NCI-H510A (cell line): ENCODE results near the gene DEAF1.

Experiments used
- DNase-seq: peaks from one replicate; lab custom pipeline; 2025; lab: John Stamatoyannopoulos, UW

Gene DEAF1

DNA sequence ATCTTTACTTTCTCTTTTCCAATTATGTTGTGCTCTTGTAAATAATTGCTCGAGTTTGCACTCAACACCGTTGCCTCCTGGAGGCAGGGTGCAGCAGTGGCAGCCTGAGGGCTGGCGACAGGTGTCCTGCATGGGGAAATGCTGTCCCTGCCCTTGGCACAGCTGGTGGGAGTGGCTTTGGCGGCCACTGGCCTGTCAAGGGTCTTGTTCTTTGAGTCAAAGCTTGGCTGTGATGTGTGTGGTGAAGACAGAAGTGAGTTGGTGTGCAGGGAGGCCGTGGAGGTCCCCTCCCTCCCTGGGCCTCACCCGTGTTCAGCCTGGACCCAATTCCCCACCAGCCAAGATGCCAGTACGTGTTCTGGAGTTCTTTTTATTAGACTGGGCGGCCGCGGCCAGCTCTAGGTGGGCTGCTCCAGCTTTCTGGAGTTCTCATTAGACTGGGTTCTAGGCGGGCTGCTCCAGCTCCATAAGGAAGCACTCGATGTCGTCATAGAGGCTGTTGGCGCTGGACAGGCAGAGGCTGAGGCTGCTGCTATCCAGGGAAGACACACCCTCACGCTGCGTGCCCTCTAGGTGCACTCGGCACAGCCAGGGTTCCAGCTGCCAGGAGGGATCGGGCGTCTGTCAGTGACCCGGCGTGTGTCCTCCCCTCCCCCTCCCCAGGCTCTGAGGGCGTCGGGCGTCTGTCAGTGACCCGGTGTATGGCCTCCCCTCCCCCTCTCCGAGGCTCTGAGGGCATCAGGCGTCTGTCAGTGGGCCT lies 82.6 kb downstream of the DEAF1 start:
- peak; percentile 46 for DNase-seq

DNA sequence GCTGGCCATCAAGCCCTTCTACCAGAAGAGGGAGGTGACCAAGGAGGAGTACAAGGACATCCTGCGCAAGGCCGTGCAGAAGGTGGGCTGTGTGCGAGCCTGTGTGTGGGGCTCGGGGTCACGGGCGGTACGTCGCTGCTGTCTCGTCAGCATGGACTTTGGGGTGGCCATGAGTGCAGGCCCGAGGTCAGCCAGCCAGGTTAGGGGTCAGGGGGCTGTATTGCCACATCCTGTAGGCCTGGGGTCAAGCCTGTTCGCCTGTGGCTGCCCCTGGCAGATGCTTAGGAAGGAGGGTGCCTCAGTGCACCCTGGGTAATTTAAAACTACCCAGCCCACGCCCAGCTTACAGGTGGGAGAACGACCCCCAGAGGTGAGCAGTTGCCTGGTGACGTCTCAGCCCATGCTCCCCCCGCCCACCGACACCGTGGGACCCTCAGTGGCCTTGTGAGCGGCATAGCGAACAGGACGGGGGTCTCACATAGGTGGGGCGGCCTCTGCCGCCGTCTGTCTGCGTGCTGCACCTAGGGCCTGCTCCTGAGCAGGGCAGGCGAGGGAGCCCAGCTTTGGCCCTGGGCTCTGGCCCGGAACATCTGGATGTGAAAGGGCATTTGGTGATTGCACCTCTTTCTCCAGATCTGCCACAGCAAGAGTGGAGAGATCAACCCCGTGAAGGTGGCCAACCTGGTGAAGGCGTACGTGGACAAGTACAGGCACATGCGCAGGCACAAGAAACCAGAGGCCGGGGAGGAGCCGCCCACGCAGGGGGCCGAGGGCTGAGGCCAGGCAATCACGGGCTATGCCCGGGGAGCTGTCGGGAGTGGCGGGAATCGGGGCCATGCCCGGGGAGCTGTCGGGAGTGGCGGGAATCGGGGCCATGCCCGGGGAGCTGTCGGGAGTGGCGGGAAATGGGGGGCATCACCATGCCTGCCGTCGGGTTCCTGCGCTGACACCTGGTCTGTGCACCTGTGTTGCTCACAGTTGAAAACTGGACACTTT lies 83.7 kb downstream of the DEAF1 start:
- DNase-seq, result no peak

DNA sequence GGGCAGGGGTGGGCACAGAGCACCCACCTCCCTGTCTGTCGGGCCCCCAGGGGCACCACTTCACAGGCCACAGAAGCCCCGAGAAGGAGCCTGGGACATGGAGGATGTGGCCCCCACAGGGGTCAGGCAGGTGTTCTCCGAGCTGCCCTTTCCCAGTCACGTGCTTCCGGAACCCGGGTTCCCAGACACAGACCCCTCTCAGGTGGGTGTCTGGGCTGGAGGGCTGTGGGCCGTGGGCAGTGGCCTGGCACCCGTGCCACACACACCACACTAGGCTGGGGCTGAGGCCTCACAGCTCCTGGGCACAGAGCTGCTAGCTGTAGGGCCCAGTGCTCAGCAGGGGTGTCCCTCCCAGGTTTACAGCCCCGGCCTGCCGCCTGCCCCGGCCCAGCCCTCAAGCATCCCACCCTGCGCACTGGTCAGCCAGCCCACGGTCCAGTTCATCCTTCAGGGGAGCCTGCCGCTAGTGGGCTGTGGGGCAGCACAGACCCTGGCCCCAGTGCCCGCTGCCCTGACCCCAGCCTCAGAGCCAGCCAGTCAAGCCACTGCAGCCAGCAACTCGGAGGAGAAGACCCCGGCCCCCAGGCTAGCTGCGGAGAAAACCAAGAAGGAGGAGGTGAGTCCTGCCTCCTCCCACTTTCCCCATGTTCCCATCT lies 84.7 kb downstream of the DEAF1 start:
- DNase-seq, result no peak

DNA sequence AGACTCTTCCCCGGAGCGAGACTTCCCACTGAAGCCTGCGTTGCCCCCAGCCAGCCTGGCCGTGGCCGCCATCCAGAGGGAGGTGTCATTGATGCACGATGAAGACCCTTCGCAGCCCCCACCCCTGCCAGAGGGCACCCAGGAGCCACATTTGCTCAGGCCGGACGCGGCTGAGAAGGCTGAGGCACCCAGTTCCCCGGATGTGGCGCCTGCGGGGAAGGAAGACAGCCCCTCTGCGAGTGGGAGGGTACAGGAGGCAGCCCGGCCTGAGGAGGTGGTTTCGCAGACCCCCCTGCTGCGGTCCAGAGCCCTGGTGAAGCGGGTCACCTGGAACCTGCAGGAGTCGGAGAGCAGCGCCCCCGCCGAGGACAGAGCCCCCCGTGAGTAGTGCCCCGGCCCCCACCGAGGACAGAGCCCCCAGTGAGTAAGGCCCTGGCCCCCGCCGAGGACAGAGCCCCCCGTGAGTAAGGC lies 85.6 kb downstream of the DEAF1 start:
- DNase-seq, result no peak

DNA sequence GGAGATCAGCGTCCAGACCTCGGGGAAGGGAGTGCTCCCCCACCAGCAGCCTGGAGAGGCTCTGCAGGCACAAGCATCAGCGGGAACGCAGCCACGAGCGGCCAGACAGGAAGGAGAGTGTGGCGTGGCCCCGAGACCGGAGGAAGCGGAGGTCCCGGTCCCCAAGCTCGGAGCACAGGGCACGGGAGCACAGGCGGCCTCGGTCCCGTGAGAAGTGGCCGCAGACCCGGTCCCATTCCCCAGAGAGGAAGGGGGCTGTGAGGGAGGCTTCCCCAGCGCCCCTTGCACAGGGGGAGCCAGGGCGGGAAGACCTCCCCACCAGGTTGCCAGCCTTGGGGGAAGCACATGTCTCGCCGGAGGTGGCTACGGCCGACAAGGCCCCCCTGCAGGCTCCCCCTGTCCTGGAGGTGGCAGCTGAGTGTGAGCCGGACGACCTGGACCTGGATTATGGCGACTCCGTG lies 86.2 kb downstream of the DEAF1 start:
- DNase-seq, result no peak

DNA sequence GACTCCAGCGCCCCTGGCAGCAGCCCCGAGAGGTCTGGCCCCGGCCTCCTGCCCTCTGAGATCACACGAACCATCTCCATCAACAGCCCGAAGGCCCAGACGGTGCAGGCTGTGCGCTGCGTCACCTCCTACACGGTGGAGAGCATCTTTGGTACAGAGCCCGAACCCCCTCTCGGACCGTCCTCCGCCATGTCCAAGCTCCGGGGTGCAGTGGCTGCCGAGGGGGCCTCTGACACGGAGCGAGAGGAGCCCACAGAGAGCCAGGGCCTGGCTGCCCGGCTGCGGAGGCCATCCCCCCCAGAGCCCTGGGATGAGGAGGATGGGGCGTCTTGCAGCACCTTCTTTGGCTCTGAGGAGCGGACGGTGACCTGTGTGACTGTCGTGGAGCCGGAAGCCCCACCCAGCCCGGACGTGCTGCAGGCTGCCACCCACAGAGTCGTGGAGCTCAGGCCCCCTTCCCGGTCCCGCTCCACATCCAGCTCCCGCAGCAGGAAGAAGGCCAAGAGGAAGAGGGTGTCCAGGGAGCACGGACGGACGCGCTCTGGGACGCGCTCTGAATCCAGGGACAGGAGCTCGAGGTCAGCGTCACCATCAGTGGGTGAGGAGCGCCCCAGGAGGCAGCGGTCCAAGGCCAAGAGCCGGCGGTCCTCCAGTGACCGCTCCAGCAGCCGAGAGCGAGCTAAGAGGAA lies 86.9 kb downstream of the DEAF1 start:
- no peak for DNase-seq

DNA sequence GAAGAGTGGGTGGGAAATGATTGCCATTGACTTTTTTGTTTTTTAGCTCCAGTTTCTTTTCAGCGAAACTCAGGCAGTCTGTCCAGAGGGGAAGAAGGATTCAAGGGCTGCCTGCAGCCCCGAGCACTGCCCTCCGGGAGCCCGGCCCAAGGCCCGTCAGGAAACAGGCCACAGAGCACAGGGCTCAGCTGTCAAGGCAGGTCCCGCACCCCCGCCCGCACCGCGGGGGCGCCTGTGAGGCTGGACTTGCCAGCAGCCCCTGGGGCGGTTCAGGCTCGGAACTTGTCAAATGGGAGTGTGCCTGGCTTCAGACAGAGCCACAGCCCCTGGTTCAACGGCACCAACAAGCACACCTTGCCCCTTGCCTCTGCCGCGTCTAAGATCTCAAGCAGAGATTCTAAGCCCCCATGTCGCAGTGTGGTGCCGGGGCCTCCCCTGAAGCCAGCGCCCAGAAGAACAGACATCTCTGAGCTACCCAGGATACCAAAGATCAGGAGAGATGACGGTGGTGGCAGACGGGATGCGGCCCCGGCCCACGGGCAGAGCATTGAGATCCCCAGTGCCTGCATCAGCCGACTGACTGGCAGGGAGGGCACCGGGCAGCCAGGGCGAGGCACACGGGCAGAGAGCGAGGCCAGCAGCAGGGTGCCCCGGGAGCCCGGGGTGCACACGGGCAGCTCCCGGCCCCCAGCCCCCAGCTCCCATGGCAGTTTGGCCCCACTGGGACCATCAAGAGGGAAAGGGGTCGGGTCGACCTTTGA lies 87.8 kb downstream of the DEAF1 start:
- no peak for DNase-seq

DNA sequence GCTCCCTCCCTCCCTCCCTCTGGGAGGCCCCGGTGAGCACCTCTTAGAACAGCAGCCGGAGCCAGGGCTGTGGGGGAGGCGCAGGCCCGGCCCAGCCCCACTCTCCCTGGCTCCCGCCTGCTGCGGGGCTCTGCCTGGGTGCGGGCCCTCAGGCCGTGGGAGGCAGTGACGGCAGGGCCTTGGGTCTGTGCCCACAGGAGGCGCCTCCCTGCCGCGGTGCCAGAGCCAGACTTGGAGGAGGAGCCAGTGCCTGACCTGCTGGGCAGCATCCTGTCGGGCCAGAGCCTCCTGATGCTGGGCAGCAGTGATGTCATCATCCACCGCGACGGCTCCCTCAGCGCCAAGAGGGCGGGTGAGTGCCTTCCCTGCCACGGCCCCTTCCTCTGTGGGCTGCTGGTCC lies 88.8 kb downstream of the DEAF1 start:
- DNase-seq, result no peak

DNA sequence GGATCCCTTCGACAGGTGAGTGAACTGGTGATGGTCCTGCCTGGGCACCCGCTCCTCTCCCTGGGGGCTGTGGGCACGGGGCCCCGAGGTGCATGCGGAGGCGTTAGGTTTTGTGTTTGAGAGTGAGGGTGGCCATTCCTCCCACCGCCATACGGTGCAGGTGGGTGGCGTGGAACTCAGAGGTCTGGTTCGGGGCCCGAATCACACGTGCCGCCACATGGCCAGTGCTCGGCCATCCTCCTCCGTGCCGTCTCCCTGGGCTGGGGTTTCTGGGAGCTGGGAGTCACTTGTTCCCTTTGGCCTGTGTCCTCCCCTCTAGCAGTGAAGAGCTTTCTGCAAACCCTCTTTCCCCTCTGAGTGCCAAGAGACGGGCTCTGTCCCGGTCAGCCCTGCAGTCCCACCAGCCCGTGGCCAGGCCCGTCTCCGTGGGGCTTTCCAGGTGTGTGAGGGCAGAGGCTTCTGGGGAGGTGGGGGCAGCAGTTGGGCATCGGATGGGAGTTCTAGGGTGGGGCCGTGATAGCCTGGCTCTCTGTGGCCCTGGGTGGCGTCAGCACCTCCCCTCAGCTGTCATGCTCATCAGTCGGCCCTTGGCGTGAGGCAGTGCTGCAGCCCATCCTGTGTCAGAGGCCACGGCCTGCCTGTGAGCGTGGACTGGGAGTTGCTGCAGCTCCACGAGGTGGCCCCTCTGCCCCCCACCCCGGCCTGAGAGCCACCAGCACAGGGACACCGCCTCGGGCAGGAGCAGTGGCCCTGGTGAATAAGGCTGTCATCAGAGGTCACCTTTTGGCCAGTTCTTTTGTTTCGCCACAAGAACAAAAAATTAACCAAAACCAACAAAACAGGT lies 89.5 kb downstream of the DEAF1 start:
- no peak for DNase-seq

DNA sequence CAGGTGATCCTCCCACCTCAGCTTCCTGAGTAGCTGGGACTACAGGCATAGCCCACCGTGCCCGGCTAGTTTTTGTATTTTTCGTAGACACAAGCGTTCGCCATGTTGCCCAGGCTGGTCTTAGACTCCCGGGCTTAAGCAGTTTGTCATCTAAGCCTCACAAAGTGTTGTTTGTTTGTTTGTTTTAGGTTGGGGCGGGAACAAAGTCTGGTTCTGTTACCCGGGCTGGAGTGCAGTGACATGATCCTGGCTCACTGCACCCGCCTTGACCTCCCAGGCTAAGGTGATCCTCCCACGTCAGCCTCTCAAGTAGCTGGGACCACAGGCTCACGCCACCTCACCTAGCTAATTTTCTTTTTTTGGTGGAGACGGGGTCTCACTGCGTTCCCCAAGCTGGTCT lies 91.9 kb downstream of the DEAF1 start:
- no peak for DNase-seq

DNA sequence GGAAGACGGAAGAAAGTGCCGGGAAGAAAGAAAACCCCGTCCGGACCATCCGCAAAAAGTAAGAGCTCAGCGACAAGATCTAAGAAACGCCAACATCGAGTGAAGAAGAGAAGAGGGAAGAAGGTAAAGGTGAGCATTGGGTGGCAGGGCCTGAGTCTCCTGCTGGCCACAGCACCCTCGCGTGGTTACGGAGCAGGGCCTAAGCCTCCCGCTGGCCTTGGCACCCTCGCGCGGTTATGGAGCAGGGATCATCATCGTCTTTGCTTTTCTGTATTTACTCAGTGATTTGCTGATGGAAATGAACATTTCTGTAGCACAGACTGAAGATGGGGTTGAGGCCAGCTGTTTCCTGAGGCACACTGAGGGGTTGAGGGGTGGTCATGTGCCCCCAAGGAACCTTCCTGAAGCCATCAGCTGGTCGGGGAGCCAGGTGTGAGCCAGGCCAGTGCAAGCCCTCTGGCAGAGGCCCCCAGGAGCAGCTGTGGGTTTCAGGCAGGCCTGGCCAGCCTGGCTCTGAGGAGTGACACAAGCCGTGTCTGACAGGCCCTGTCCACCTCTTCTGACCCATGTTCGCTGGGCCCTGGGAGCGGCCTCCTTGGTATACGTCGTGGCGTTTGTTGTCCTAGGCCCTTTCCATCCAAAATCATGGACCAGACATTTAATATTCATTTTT lies 93.3 kb downstream of the DEAF1 start:
- no peak for DNase-seq

DNA sequence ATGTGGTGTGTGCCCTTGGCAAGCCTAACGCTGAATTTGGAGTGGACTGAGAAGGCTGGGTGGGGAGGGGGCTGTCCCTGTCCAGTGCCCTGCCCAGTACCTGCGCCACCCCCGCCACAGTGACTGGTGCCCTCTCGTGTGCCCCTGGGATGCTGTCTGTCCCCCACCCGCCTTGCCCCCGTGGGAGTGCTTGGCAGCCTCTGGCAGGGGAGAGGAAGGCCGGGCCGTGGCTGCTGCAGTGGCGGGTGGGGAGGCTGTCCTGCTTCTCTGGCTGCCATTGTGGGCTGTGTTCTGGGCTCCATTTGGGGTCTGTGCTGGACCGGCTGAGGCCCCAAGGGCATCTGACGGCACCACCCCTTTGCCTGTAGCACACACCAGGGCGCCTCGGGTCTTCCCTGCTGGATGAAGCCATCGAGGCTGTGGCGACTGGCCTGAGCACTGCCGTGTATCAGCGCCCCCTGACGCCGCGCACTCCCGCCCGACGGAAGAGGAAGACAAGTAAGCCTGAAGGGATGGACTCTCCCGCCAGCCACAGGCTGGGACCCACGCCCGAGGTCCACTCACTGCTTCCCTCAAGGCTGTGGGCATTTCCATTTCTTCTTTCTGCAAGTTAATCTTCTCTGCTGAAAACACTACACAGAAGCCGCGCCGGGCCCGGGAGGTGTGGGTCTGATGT lies 96.9 kb downstream of the DEAF1 start:
- no peak for DNase-seq

DNA sequence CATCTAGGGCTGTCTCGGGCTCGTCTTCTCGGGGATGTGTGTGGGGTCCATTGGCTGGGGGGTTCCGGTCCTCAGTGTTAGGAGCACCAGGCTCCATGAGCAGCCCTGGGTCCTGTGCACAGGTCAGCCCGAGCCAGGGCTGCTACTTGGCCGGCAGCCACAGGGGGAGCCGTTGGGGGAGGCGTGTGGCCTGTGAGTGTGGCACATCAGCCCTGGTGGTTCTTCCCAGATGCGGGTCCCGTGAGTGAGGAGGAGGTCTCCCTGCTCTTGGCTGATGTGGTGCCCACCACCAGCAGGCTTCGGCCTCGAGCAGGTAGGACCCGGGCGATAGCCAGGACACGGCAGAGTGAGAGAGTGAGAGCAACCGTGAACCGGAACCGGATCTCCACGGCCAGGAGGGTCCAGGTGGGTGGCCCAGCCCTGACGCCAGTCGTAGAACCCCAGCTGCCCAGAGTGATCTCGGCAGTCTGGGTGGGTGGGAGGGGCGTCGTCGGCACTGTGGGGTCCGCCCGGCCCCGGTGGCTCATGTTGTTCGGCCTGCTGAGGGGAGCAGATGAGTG lies 97.8 kb downstream of the DEAF1 start:
- no peak for DNase-seq

DNA sequence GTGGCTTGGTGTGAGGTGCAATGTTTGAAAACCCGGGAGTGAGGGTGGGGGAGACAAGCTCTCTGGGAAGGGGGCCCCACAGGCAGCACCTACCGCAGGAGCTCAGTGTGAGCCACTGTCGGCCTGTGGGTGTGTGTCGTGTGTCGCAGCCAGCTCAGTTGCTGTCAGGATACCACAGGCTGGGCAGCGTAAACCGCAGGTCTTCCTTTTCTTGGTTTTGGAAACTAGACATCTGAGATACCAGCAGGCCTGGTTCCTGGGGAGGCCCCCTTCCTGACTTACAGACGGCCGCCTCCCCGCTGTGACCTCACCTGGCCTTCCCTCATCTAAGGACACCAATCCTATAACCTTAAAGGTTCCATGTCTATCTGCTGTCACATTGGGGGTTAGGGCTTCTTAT lies 98.6 kb downstream of the DEAF1 start:
- no peak for DNase-seq

DNA sequence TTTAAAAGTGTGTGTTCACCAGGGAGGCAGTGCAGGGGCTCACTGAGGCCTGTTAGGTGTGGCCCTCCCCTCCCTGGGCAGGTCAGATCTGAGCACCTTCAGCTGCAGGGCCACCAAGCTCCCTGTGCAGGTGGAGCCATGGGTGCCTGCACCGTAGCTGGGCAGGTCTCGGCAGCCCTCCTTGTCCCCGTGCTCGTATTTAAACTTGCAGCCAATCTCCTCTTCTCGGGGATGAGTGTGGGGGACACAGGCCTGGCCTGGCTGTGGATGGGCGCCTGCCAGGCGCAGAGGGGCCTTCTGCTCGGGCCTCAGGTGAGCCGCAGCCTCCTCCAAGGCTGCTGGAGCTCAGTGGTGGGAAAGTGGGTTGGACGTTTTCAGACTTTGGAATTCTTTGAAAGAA lies 99.6 kb downstream of the DEAF1 start:
- DNase-seq, result no peak
